ENCODE data around the gene MID1.

Gene MID1, protein sequence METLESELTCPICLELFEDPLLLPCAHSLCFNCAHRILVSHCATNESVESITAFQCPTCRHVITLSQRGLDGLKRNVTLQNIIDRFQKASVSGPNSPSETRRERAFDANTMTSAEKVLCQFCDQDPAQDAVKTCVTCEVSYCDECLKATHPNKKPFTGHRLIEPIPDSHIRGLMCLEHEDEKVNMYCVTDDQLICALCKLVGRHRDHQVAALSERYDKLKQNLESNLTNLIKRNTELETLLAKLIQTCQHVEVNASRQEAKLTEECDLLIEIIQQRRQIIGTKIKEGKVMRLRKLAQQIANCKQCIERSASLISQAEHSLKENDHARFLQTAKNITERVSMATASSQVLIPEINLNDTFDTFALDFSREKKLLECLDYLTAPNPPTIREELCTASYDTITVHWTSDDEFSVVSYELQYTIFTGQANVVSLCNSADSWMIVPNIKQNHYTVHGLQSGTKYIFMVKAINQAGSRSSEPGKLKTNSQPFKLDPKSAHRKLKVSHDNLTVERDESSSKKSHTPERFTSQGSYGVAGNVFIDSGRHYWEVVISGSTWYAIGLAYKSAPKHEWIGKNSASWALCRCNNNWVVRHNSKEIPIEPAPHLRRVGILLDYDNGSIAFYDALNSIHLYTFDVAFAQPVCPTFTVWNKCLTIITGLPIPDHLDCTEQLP

GRCh38 chrX:10620121-10620699 lies at the start of gene MID1:
Gene MID1, minus strand, starts transcription at chrX:10620585. Its CDS starts 53,038 bp downstream, at chrX:10567547.
- H4K20me1 ChIP-seq (ENCODE audit: insufficient read depth, low read length, poor library complexity, severe bottlenecking): no peaks in the 10 kb centered on the region
- H3K27me3 ChIP-seq (ENCODE audit: insufficient read depth, low read length, poor library complexity, severe bottlenecking): no peaks in the 10 kb centered on the region
- no peak within 1 kb of the TSS for H3K9ac ChIP-seq (ENCODE audit: low read depth, low read length, poor library complexity, severe bottlenecking)
- no peaks in the 10 kb centered on the region for H3K36me3 ChIP-seq (ENCODE audit: insufficient read depth, low read length)
- no peak within 1 kb of the TSS for H3K4me2 ChIP-seq (ENCODE audit: low read depth, low read length, poor library complexity, severe bottlenecking)
- H2AFZ ChIP-seq (ENCODE audit: low read length): no peak within 1 kb of the TSS
- no peaks in the 10 kb centered on the region for H3K79me2 ChIP-seq (ENCODE audit: insufficient read depth, low read length)
- no peaks in the 10 kb centered on the region for H3K9me2 ChIP-seq (replicated peaks; ENCODE audit: low read depth, low read length)
- H3K4me1 ChIP-seq (ENCODE audit: insufficient read depth, low read length, poor library complexity, severe bottlenecking): no peaks in the 10 kb centered on the region
- H3F3A ChIP-seq (ENCODE audit: low read depth): no peaks in the 10 kb centered on the region
- H3K4me3 ChIP-seq (ENCODE audit: low read length, poor library complexity, severe bottlenecking): no peak within 1 kb of the TSS
- H3K9me3 ChIP-seq (ENCODE audit: insufficient read depth, low read depth, low read length): no peaks in the 10 kb centered on the region
- TF ChIP-seq, protein P1, sequence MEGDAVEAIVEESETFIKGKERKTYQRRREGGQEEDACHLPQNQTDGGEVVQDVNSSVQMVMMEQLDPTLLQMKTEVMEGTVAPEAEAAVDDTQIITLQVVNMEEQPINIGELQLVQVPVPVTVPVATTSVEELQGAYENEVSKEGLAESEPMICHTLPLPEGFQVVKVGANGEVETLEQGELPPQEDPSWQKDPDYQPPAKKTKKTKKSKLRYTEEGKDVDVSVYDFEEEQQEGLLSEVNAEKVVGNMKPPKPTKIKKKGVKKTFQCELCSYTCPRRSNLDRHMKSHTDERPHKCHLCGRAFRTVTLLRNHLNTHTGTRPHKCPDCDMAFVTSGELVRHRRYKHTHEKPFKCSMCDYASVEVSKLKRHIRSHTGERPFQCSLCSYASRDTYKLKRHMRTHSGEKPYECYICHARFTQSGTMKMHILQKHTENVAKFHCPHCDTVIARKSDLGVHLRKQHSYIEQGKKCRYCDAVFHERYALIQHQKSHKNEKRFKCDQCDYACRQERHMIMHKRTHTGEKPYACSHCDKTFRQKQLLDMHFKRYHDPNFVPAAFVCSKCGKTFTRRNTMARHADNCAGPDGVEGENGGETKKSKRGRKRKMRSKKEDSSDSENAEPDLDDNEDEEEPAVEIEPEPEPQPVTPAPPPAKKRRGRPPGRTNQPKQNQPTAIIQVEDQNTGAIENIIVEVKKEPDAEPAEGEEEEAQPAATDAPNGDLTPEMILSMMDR (conservative IDR thresholded peaks at IDR 0.05; ENCODE audit: low read length): no peak
- no peak for TF ChIP-seq EZH2phosphoT487 (IDR thresholded peaks at IDR 0.05; ENCODE audit: borderline replicate concordance)

- H3K27me3 ChIP-seq (ENCODE audit: insufficient read depth, low read length, poor library complexity, severe bottlenecking): no peaks in the 10 kb centered on the region
- TF ChIP-seq EZH2phosphoT487 (IDR thresholded peaks at IDR 0.05; ENCODE audit: borderline replicate concordance): no peak
- TF ChIP-seq, protein P1 (conservative IDR thresholded peaks at IDR 0.05; ENCODE audit: low read length): no peak
These were observed 46.8 kb upstream of the MID1 start for GRCh38 chrX:10667143-10667542.

GRCh38 chrX:10666102-10666501 lies 45.7 kb upstream of the MID1 start:
- H3K4me3 ChIP-seq (ENCODE audit: low read length, poor library complexity, severe bottlenecking): no peak overlapping the region
- H3F3A ChIP-seq (ENCODE audit: low read depth): no peaks in the 10 kb centered on the region
- H3K9ac ChIP-seq (ENCODE audit: low read depth, low read length, poor library complexity, severe bottlenecking): no peak overlapping the region
- H3K9me2 ChIP-seq (replicated peaks; ENCODE audit: low read depth, low read length): no peaks in the 10 kb centered on the region
- TF ChIP-seq, protein P1 (conservative IDR thresholded peaks at IDR 0.05; ENCODE audit: low read length): no peak
- TF ChIP-seq EZH2phosphoT487 (IDR thresholded peaks at IDR 0.05; ENCODE audit: borderline replicate concordance): no peak
- H3K4me1 ChIP-seq (ENCODE audit: insufficient read depth, low read length, poor library complexity, severe bottlenecking): no peaks in the 10 kb centered on the region
- H3K9me3 ChIP-seq (ENCODE audit: insufficient read depth, low read depth, low read length): no peaks in the 10 kb centered on the region
- H3K27me3 ChIP-seq (ENCODE audit: insufficient read depth, low read length, poor library complexity, severe bottlenecking): no peaks in the 10 kb centered on the region
- no peak overlapping the region for H2AFZ ChIP-seq (ENCODE audit: low read length)
- H4K20me1 ChIP-seq (ENCODE audit: insufficient read depth, low read length, poor library complexity, severe bottlenecking): no peaks in the 10 kb centered on the region
- no peaks in the 10 kb centered on the region for H3K79me2 ChIP-seq (ENCODE audit: insufficient read depth, low read length)
- H3K36me3 ChIP-seq (ENCODE audit: insufficient read depth, low read length): no peaks in the 10 kb centered on the region
- no peak overlapping the region for H3K4me2 ChIP-seq (ENCODE audit: low read depth, low read length, poor library complexity, severe bottlenecking)

More at GRCh38 chrX:10667143-10667542, 46.8 kb upstream of the MID1 start:
- H3K4me3 ChIP-seq (ENCODE audit: low read length, poor library complexity, severe bottlenecking): no peak overlapping the region
- no peaks in the 10 kb centered on the region for H3K4me1 ChIP-seq (ENCODE audit: insufficient read depth, low read length, poor library complexity, severe bottlenecking)
- H3K9me2 ChIP-seq (replicated peaks; ENCODE audit: low read depth, low read length): no peaks in the 10 kb centered on the region
- H3K9me3 ChIP-seq (ENCODE audit: insufficient read depth, low read depth, low read length): no peaks in the 10 kb centered on the region
- H3K79me2 ChIP-seq (ENCODE audit: insufficient read depth, low read length): no peaks in the 10 kb centered on the region
- H4K20me1 ChIP-seq (ENCODE audit: insufficient read depth, low read length, poor library complexity, severe bottlenecking): no peaks in the 10 kb centered on the region
- no peaks in the 10 kb centered on the region for H3F3A ChIP-seq (ENCODE audit: low read depth)
- H3K9ac ChIP-seq (ENCODE audit: low read depth, low read length, poor library complexity, severe bottlenecking): no peak overlapping the region
- H3K36me3 ChIP-seq (ENCODE audit: insufficient read depth, low read length): no peaks in the 10 kb centered on the region
- no peak overlapping the region for H3K4me2 ChIP-seq (ENCODE audit: low read depth, low read length, poor library complexity, severe bottlenecking)
- H2AFZ ChIP-seq (ENCODE audit: low read length): no peak overlapping the region
